HL-60/S4 treated with retinoic acid at 250 ng/mL for 4 days and 3 days (cell line): ENCODE measurements around the gene MYLK.

Experiments
- in situ Hi-C: fragments of 300-500 bp; cut with MboI; formaldehyde crosslinking; loops from 2 replicates; pipeline ENCODE4 v1.7.0; 2022; ENCODE audit warnings: low sequenced_read_pairs

MYLK gene

GRCh38 chr3:123877466-123877865 lies 6.7 kb downstream of the MYLK start:
- in situ Hi-C loops: no loop called here

- in situ Hi-C loops: no loop called here
These were observed 7.3 kb downstream of the MYLK start for GRCh38 chr3:123876858-123877257.

GRCh38 chr3:123872621-123873020 lies 11.5 kb downstream of the MYLK start:
- in situ Hi-C loops: no loop called here

GRCh38 chr3:123871946-123872345 lies 12.2 kb downstream of the MYLK start:
- in situ Hi-C loops: no loop called here

DNA sequence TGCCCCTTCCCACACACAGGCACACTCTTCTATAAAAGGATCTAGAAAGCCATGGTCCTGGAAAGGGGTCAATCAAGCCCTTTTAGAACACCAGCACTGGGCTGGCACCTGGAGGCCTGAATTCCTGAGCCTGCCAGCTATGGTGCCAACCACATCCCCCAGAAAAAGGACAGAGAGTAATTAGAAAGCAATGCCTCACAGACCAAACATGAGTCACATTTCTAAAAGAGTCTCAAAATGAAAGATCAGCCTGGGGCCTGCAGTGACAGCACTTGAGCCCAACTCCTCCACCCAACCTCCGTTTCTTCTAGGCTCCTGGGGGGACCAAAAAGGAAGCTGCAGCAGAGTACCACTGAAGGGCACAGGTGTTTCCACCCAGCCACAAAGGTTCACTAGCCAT lies 14.1 kb downstream of the MYLK start:
- in situ Hi-C loops: no loop called here

- in situ Hi-C loops: no loop called here
These were observed 15.0 kb downstream of the MYLK start for GRCh38 chr3:123869165-123869564.

GRCh38 chr3:123864706-123865105 lies 19.4 kb downstream of the MYLK start:
- in situ Hi-C loops: no loop called here

DNA sequence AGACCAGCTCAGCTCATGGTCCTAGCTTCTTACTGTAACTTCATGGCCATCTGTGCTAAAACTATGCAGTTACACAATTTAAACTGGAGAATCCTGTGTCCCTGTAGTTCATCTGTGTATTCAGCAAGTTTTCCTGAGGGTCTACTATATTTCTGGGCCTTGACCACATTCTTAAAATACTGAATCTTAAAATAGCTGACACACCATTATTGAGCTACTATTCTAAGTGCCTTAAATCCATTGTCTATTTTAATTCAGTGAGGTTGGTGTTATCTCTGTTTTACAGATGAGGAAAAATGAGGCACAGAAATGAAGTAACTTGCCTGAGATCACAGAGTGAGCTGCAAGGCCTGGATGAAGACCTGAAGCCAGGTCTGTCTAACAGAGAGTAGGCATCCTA lies 22.0 kb downstream of the MYLK start:
- in situ Hi-C loops: no loop called here

DNA sequence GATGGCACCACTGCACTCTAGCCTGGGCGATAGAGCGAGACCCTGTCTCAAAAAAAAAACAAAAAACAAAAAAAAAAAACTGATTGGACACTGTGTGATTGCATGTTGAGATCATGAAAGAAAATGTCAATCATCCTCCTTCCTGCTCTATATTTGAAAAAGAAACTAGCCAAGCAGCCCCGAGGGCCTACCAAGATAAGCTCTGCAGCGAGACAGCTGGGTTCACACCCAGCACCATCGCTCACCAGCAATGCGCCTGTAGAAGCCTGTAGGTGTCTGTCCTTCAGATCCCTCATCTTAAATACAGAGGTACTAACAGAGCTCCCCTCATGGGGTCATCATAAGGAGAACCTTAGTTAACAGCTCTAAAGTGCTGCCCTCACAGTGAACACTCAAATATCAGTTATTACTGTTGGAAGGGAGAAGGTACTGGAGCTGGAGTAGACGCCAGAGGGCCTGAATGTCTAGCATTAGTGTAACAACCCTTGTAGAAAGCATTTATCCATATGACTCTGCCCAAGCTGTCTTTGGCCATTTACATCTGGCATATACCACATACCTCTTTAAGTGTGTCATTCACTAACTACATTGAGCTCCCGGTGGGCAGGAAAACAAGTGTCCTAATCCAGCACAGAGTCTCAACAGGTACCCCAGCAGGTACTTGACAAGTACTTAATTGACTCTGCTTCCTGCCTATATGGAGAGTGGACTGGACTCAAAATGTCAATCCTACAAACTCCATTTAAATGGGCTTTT lies 22.9 kb downstream of the MYLK start:
- in situ Hi-C loops: no loop called here

DNA sequence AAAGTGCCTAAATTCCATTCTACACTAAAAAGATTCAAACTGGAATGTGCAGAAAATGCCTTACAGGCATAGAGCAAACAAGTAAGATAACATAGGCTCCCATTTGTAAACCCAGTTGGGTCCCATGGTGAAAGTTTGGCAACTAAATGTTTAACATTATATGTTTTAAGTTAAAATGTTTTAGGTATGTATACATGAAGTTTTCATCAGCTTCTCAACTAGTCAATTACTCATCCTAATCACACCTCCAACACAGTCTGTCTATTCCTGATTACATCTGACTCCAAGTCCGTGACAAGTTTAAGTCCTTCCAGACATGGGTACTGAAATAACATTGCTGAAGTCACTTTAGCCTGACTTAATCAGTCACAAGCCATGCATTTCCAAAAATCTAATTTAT lies 25.0 kb downstream of the MYLK start:
- in situ Hi-C loops: no loop called here

DNA sequence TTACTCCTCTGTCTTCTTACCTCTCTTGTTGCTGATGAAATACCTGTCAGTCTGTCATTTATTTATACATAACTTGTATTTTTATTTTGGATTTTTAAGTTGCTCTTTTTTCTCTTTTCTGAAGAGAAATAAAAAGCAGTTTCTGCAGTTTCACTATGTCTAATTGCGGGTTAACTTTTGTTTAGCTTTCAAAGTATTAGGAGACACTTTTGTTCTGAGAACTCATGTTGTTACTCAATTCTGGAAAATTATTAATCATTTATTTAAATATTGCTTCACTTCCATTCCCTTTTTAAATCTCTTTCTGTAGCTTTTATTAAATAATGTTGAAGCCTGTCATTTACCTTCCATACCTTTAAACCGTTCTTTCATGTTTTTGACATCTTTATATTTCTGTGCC lies 29.2 kb downstream of the MYLK start:
- in situ Hi-C loops: no loop called here

GRCh38 chr3:123853686-123854372 lies 30.3 kb downstream of the MYLK start:
- in situ Hi-C loops: no loop called here

- in situ Hi-C loops: no loop called here
These were observed 36.9 kb downstream of the MYLK start for GRCh38 chr3:123847209-123847608.

- in situ Hi-C loops: no loop called here
These were observed 40.5 kb downstream of the MYLK start for GRCh38 chr3:123843668-123844067.

DNA sequence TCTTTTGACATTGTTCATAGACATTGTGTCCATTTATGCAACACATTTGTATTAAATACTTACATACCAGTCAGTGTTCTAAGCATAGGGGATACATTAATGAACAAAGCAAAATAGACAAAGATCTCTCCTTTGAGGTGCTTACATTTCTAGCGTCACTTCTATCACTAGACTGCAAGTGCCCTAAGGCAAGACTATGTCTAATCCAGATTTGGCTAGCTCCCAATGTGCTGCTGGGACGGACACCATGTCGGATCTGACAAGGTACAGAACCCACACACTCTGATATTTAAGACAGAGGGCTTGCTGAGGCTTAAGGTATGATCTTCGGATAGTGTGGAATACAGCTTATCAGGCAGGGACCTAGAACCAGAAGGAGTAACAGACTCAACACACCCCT lies 41.4 kb downstream of the MYLK start:
- in situ Hi-C loops: no loop called here

DNA sequence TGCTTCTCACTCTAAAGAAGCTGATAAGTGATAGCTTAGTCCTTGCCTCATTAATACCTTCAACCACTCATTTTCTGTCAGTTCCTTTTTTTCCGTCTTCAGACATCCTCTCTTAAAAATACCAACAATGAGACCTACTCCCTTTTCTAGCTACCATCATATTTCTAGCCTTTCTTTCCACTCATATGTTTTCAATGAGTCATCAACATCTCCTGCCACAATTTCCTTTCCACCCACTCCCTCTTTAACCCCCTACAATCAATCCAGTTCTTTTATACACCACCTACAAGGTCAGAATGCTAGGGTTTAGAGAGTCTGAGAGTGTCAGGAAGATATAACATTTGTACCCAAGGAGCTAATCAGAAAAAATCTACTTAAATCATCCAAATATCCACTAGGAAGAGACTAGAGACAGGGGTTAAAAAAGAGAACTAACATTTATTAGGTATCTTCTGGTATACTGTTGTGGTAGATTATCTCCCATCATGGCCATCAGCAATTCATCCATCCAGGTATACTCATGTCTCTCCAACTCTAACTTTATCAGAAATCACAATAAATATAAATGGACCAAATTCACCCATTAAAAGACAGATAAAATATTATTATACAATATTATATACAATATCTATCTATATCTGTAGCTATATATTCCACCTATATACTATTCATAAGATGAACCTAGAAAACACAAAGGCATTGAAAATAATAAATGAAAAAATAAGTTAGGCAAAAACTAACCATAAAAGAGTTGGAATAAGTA lies 42.5 kb downstream of the MYLK start:
- in situ Hi-C loops: no loop called here

GRCh38 chr3:123840961-123841360 lies 43.2 kb downstream of the MYLK start:
- in situ Hi-C loops: no loop called here

DNA sequence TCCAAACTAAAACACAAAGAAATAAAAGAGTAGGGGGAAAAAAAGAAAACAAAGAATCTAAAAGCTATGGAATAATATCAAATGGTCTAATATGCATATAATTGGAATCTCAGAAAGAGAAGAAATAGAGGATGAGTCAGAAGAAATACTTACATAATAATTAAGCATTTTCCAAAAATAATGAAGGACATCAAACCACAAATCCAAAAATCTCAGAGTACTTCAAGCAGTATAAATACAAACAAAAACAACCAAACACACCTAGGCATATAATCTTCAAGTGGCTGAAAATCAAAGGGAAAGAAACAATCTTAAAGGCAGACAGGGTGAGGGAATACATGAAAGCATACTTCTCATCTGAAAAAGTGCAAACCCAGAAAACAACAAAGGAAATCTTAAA lies 46.3 kb downstream of the MYLK start:
- in situ Hi-C loops: no loop called here

GRCh38 chr3:123834631-123835030 lies 49.5 kb downstream of the MYLK start:
- in situ Hi-C loops: no loop called here

DNA sequence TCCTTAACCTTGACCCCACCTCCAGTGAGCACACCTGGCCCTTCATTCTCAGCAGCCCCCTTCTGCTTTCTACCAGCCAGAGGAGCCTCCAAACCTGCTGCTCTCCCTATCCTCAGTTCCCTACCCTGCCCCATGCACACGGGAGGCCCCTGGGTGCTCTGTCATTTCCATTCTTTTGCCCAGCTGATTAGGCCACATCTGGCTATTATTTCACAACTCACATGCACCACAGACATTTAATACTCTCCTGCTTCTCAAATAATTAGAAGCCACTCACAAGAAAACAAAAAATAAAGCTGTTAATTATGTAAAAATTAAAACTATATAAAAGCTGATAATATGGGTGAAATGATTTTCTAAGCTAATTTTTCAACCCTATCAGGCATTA lies 50.7 kb downstream of the MYLK start:
- in situ Hi-C loops: no loop called here

GRCh38 chr3:123832692-123833397 lies 51.3 kb downstream of the MYLK start:
- in situ Hi-C loops: no loop called here
